ENCODE measurements around the gene IMPG2. TPM values are rescaled to one million over a fixed set of nuclear protein-coding genes. Genes with fewer than 3 reads are reported as not detected.

IMPG2 gene
- polyA plus RNA-seq, 1 donor (not counting 4 experiments of a cell fraction or from before 2014, with no cell fraction given) = 0.16 TPM

DNA sequence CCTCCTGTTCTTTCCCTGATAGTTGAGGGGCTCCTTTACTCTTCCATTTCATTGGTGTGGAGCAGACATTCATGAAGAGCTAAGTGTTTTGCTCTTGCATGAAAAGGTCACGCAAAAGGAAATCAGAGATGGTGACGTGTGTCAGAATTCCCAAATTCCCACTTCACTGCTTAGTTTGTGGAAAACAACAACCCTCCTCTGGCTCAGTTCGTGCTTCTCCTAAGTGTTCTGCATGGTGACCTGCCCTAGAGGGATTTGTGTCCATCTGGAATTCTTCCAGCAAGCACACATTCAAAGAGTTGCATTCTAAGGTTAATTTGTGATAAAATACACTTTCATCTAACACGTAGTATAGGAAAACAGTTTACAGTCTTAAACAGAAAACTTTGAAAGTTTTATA, 95.6 kb downstream of the IMPG2 start:
- H2AFZ ChIP-seq (ENCODE audit: control insufficient read depth, low read length) = no peak overlapping the region
- no peaks in the 10 kb centered on the region for H3K36me3 ChIP-seq (ENCODE audit: control insufficient read depth in 2 of 2, extremely low read depth in 1 of 2, insufficient read depth in 2 of 2, low read length in 2 of 2)
- DNase-seq (ENCODE audit: low read depth, low spot score) (no peak), FAIRE-seq (no peak)
- no peak overlapping the region for H3K27ac ChIP-seq (ENCODE audit: control insufficient read depth, insufficient read depth, low read length)
- H3K9ac ChIP-seq (ENCODE audit: control insufficient read depth, extremely low read depth, insufficient read depth, low read length) = no peak overlapping the region
- H3K9me3 ChIP-seq (ENCODE audit: control insufficient read depth, low read depth, low read length) = no peaks in the 10 kb centered on the region
- H4K20me1 ChIP-seq (ENCODE audit: control insufficient read depth, extremely low read depth, insufficient read depth, low read length) = no peaks in the 10 kb centered on the region
- H3K27me3 ChIP-seq (ENCODE audit: control insufficient read depth, extremely low read depth, insufficient read depth, low read length) = no peaks in the 10 kb centered on the region
- no peak for TF ChIP-seq EZH2 (IDR thresholded peaks at IDR 0.05; ENCODE audit: low read length)
- TF ChIP-seq, protein P1, sequence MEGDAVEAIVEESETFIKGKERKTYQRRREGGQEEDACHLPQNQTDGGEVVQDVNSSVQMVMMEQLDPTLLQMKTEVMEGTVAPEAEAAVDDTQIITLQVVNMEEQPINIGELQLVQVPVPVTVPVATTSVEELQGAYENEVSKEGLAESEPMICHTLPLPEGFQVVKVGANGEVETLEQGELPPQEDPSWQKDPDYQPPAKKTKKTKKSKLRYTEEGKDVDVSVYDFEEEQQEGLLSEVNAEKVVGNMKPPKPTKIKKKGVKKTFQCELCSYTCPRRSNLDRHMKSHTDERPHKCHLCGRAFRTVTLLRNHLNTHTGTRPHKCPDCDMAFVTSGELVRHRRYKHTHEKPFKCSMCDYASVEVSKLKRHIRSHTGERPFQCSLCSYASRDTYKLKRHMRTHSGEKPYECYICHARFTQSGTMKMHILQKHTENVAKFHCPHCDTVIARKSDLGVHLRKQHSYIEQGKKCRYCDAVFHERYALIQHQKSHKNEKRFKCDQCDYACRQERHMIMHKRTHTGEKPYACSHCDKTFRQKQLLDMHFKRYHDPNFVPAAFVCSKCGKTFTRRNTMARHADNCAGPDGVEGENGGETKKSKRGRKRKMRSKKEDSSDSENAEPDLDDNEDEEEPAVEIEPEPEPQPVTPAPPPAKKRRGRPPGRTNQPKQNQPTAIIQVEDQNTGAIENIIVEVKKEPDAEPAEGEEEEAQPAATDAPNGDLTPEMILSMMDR (optimal IDR thresholded peaks at IDR 0.05 in 1 of 3, IDR thresholded peaks at IDR 0.05 in 1 of 3, conservative IDR thresholded peaks at IDR 0.05 in 1 of 3; ENCODE audit: extremely low read depth in 1 of 3, insufficient read depth in 2 of 3, low read length in 3 of 3) = no peak
- dilution Hi-C loops (cut with MboI; ENCODE audit: extremely low pct_ligation_motif_present, low sequenced_read_pairs) = no loop called here
- H3K79me2 ChIP-seq (ENCODE audit: control insufficient read depth, insufficient read depth, low read length) = no peaks in the 10 kb centered on the region
- H3K9me1 ChIP-seq (ENCODE audit: control insufficient read depth, extremely low read depth, insufficient read depth, low read length) = no peaks in the 10 kb centered on the region
- no peaks in the 10 kb centered on the region for H3K4me1 ChIP-seq (ENCODE audit: control insufficient read depth, extremely low read depth, insufficient read depth, low read length)
- H3K4me3 ChIP-seq (ENCODE audit: control insufficient read depth in 2 of 3, extremely low read depth in 1 of 3, insufficient read depth in 2 of 3, low read depth in 1 of 3, low read length in 3 of 3) = no peak overlapping the region
- H3K4me2 ChIP-seq (ENCODE audit: control insufficient read depth, extremely low read depth, insufficient read depth, low read depth, low read length) = no peak overlapping the region

- no peaks in the 10 kb centered on the region for H3K27me3 ChIP-seq (ENCODE audit: control insufficient read depth, extremely low read depth, insufficient read depth, low read length)
- no peaks in the 10 kb centered on the region for H3K79me2 ChIP-seq (ENCODE audit: control insufficient read depth, insufficient read depth, low read length)
- no peak overlapping the region for H2AFZ ChIP-seq (ENCODE audit: control insufficient read depth, low read length)
- no peaks in the 10 kb centered on the region for H3K36me3 ChIP-seq (ENCODE audit: control insufficient read depth in 2 of 2, extremely low read depth in 1 of 2, insufficient read depth in 2 of 2, low read length in 2 of 2)
- no peaks in the 10 kb centered on the region for H3K9me1 ChIP-seq (ENCODE audit: control insufficient read depth, extremely low read depth, insufficient read depth, low read length)
- no peak overlapping the region for H3K4me3 ChIP-seq (ENCODE audit: control insufficient read depth in 2 of 3, extremely low read depth in 1 of 3, insufficient read depth in 2 of 3, low read depth in 1 of 3, low read length in 3 of 3)
- H3K27ac ChIP-seq (ENCODE audit: control insufficient read depth, insufficient read depth, low read length) = no peak overlapping the region
- no peaks in the 10 kb centered on the region for H4K20me1 ChIP-seq (ENCODE audit: control insufficient read depth, extremely low read depth, insufficient read depth, low read length)
- no peak for DNase-seq (ENCODE audit: low read depth, low spot score)
- FAIRE-seq = no peak
- TF ChIP-seq, protein P1 (optimal IDR thresholded peaks at IDR 0.05 in 1 of 3, IDR thresholded peaks at IDR 0.05 in 1 of 3, conservative IDR thresholded peaks at IDR 0.05 in 1 of 3; ENCODE audit: extremely low read depth in 1 of 3, insufficient read depth in 2 of 3, low read length in 3 of 3) = no peak
- no peak for TF ChIP-seq EZH2 (IDR thresholded peaks at IDR 0.05; ENCODE audit: low read length)
- dilution Hi-C loops (cut with MboI; ENCODE audit: extremely low pct_ligation_motif_present, low sequenced_read_pairs) = no loop called here
- H3K9me3 ChIP-seq (ENCODE audit: control insufficient read depth, low read depth, low read length) = no peaks in the 10 kb centered on the region
- no peak overlapping the region for H3K4me2 ChIP-seq (ENCODE audit: control insufficient read depth, extremely low read depth, insufficient read depth, low read depth, low read length)
- no peaks in the 10 kb centered on the region for H3K4me1 ChIP-seq (ENCODE audit: control insufficient read depth, extremely low read depth, insufficient read depth, low read length)
- no peak overlapping the region for H3K9ac ChIP-seq (ENCODE audit: control insufficient read depth, extremely low read depth, insufficient read depth, low read length)
Measured at GRCh38 chr3:101223016-101223415, 97.4 kb downstream of the IMPG2 start.
